GM23248 (cell line): ENCODE data around the gene INPP5A. TPM values are rescaled to one million over a fixed set of nuclear protein-coding genes. Genes with fewer than 3 reads are reported as not detected.

ENCODE experiments used
- DNase-seq: peaks from one replicate; pipeline ENCODE4 v3.0.0-alpha.2; 2015
- H2AFZ ChIP-seq: fragments of 200-600 bp; sonication (generic); 2 replicates; pipeline ENCODE4 v1.6.1; 2016; ENCODE audit warnings: antibody characterized with exemption
- H3F3A ChIP-seq: fragments of 200-600 bp; sonication (generic); 2 replicates; pipeline ENCODE4 v1.6.1; 2016; ENCODE audit warnings: mild to moderate bottlenecking, antibody characterized with exemption, mixed run types; ENCODE audit not compliant: insufficient read depth
- H3K27ac ChIP-seq: fragments of 200-600 bp; sonication (generic); 2 replicates; pipeline ENCODE4 v1.5.1; 2016; ENCODE audit warnings: mild to moderate bottlenecking
- H3K27me3 ChIP-seq: fragments of 200-600 bp; sonication (generic); replicated peaks from 2 replicates; pipeline ENCODE4 v1.6.1; 2016; ENCODE audit warnings: mild to moderate bottlenecking; ENCODE audit not compliant: insufficient read depth
- H3K36me3 ChIP-seq: fragments of 200-600 bp; sonication (generic); 2 replicates; pipeline ENCODE4 v1.6.1; 2016; ENCODE audit warnings: low read depth, mild to moderate bottlenecking
- H3K4me1 ChIP-seq: fragments of 200-600 bp; sonication (generic); 2 replicates; pipeline ENCODE4 v1.6.1; 2016; ENCODE audit warnings: mild to moderate bottlenecking; ENCODE audit not compliant: insufficient read depth
- H3K4me2 ChIP-seq: fragments of 200-600 bp; sonication (generic); one replicate; pipeline ENCODE4 v1.6.1; 2016; ENCODE audit warnings: mild to moderate bottlenecking; ENCODE audit not compliant: unreplicated experiment
- H3K4me3 ChIP-seq: fragments of 200-600 bp; sonication (generic); 2 replicates; pipeline ENCODE4 v1.5.1; 2016; ENCODE audit warnings: mild to moderate bottlenecking
- H3K79me2 ChIP-seq: fragments of 200-600 bp; sonication (generic); 2 replicates; pipeline ENCODE4 v1.6.1; 2016; ENCODE audit warnings: mild to moderate bottlenecking; ENCODE audit not compliant: insufficient read depth
- H3K9ac ChIP-seq: fragments of 200-600 bp; sonication (generic); 2 replicates; pipeline ENCODE4 v1.6.1; 2016; ENCODE audit warnings: mild to moderate bottlenecking
- H3K9me2 ChIP-seq: fragments of 200-600 bp; sonication (generic); 2 replicates; pipeline ENCODE4 v1.6.1; 2016; ENCODE audit warnings: mixed run types, mild to moderate bottlenecking, moderate library complexity; ENCODE audit not compliant: insufficient read depth
- H3K9me3 ChIP-seq: fragments of 200-600 bp; sonication (generic); one replicate; pipeline ENCODE4 v1.6.1; 2017; ENCODE audit warnings: low read depth
- H4K20me1 ChIP-seq: fragments of 200-600 bp; sonication (generic); 2 replicates; pipeline ENCODE4 v1.6.0; 2016; ENCODE audit not compliant: insufficient read depth
- EZH2 ChIP-seq: fragments of 200-600 bp; sonication (generic); IDR thresholded peaks from 2 replicates; pipeline ENCODE4 v1.6.1; 2018; ENCODE audit warnings: antibody characterized with exemption, mild to moderate bottlenecking; ENCODE audit not compliant: insufficient read depth, poor library complexity, severe bottlenecking
- EZH2phosphoT487 ChIP-seq: fragments of 200-600 bp; sonication (generic); IDR thresholded peaks from 2 replicates; pipeline ENCODE4 v1.6.1; 2018; ENCODE audit warnings: antibody characterized with exemption, moderate library complexity, mild to moderate bottlenecking, low read depth; ENCODE audit not compliant: insufficient read depth
- WGBS, 2 experiments: methylation state at CpG; one replicate each; pipeline ENCODE4 v1.1.6; 2015 to 2017; ENCODE audit warnings: low lambda C conversion rate in 2 of 2, low coverage in 1 of 2; ENCODE audit errors: missing lambda C conversion rate in 2 of 2; 5-methylcytosine and 5-hydroxymethylcytosine counted together
- in situ Hi-C: fragments of 300-500 bp; cut with MboI; formaldehyde crosslinking; loops from 2 replicates; pipeline ENCODE4 v1.15.0; 2020
- polyA plus RNA-seq: library from polyadenylated mRNA; unstranded; fragments of >200 nt; fragmentation: Nextera tagmentation; extraction: Ambion mirVana; gene quantifications from 2 replicates; pipeline ENCODE4 v1.2.1, GENCODE V29; 2016
- total RNA-seq: library from RNA; depleted of rRNA; stranded (reverse); fragments of >200 nt; shearing (Covaris generic); gene quantifications from 2 replicates; pipeline ENCODE4 v1.2.3, GENCODE V29; 2014

The INPP5A gene
- total and polyA plus RNA-seq, 2 experiments from 2014 or later, result 2.3 to 35.2 TPM

DNA sequence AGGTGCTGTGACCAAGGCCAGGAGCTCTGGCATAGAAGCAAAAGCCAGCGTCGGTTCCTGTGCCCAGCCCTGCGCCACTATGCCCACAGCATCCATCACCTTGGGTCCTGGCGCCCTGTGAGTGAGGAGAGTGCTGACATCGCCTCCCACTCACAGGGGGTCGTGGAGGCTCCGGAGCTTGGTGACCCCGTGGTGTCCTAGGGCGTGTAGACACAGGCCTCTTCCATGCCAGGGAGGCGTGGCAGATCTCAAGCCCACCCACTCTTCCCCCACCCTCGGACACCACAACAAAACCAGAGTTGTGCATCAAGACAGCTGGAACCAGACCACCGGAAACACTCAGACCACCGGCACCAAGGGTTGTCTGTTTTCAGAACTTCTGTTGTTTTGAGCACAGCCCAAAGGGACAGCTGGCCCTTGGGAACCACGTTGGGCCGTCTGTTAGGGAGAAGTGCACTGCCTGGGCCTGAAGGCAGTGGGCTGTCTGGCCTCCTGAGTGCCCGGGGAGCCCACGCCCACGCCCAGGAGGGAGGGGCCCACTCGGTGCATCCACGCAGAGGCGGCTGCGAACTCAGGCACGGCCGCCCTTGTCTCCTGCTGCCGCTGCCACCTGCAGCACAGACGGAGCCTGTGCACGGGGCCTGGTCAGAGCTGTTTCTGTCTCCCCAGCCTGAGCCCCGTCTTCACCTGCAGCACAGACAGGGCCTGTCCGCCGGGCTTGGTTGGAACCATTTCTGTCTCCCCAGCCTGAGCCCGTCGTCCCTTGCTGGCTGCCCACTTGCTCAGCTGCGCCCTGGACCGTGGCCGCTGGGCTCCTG, 106.3 kb downstream of the INPP5A start:
- Histone ChIP-seq H3K4me1 (no peaks in the 10 kb centered on the region), H3K27me3 (no peaks in the 10 kb centered on the region), H3F3A (no peaks in the 10 kb centered on the region), H3K79me2 (peaks cover 30% of the 10 kb centered on the region), H3K9me3 (no peaks in the 10 kb centered on the region), H3K4me3 (no peak overlapping the region), H3K27ac (no peak overlapping the region), H3K9me2 (no peaks in the 10 kb centered on the region), H3K9ac (no peak overlapping the region), H2AFZ (no peak overlapping the region), H3K36me3 (no peaks in the 10 kb centered on the region), H4K20me1 (no peaks in the 10 kb centered on the region), H3K4me2 (no peak overlapping the region)
- in situ Hi-C loops, result no loop called here
- no peak for TF ChIP-seq EZH2phosphoT487
- no peak for TF ChIP-seq EZH2
- DNase-seq, result no peak
- 75 to 77% methylated on average over 32 to 35 of the region's 35 CpGs for WGBS, 2 experiments

DNA sequence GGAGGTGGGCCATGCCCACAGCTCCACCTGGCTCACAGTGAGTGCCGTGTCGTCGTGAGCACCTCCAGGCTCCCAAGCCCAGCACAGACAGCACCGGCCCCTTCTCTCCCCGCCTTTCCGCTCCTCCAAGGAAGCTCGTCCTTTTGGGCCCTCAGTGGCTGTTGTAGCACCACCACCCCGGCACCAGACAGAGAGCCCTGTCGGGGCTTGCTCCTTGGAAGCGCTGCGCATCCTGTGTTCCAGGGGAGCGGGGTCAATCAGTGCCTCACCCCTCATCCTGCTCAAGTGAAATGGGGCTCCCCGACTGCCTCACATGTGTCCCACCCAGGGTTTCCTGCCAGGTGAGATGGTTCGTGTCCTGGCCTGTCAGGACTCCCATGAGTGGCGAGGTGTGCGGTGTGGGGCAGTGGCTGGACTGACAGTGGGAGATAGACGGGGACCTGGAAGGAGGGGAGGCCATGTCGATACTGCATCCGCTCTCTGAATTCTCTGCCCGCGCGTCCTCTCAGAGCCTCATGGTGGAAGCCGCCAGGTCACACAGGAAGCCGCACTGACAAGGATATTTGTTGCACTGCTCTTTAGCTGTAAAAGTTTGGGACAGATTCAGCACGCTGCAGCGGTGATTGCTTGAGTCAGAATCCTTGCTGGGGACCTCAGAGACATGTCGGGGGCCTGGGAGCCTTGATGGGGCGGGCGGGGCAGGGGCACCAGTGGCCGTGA, 107.1 kb downstream of the INPP5A start:
- in situ Hi-C loops, result no loop called here
- 93 to 94% methylated on average over 26 to 30 of the region's 30 CpGs for WGBS, 2 experiments

DNA sequence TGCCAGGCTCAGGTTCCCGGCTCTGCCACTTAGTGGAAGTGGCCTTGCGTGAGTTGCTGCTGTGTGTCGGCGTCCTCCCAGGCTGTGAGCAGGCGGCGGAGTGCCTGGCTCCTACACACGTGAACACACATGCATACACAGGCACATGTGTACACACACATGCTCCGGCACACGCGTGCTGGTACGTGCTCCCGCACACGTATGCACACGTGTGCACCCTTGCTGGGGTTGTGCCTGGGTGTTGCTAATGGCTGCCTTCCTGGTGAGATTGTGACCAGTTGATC, 107.6 kb downstream of the INPP5A start:
- H3K4me1 ChIP-seq, result no peaks in the 10 kb centered on the region
- H3K4me3 ChIP-seq, result no peak overlapping the region
- H3K27ac ChIP-seq, result no peak overlapping the region
- H3K36me3 ChIP-seq, result no peaks in the 10 kb centered on the region
- no peak overlapping the region for H2AFZ ChIP-seq
- no peaks in the 10 kb centered on the region for H4K20me1 ChIP-seq
- peaks cover 19% of the 10 kb centered on the region for H3K79me2 ChIP-seq
- WGBS, 2 experiments, result 95 to 97% methylated on average over 12 to 14 of the region's 14 CpGs
- H3K4me2 ChIP-seq, result no peak overlapping the region
- no peaks in the 10 kb centered on the region for H3K9me3 ChIP-seq
- TF ChIP-seq EZH2, result no peak
- TF ChIP-seq EZH2phosphoT487, result no peak
- H3F3A ChIP-seq, result no peaks in the 10 kb centered on the region
- no peak for DNase-seq
- in situ Hi-C loops, result no loop called here
- no peak overlapping the region for H3K9ac ChIP-seq
- no peaks in the 10 kb centered on the region for H3K27me3 ChIP-seq
- no peaks in the 10 kb centered on the region for H3K9me2 ChIP-seq

More for the DNA sequence above, 107.1 kb downstream of the INPP5A start:
- Histone ChIP-seq H3F3A (no peaks in the 10 kb centered on the region), H3K4me3 (no peak overlapping the region), H3K27ac (no peak overlapping the region), H3K4me2 (no peak overlapping the region), H4K20me1 (no peaks in the 10 kb centered on the region), H3K4me1 (no peaks in the 10 kb centered on the region), H3K79me2 (peaks cover 22% of the 10 kb centered on the region), H2AFZ (no peak overlapping the region), H3K27me3 (no peaks in the 10 kb centered on the region), H3K9me2 (no peaks in the 10 kb centered on the region), H3K36me3 (no peaks in the 10 kb centered on the region), H3K9me3 (no peaks in the 10 kb centered on the region), H3K9ac (no peak overlapping the region)
- no peak for DNase-seq
- no peak for TF ChIP-seq EZH2
- no peak for TF ChIP-seq EZH2phosphoT487

DNA sequence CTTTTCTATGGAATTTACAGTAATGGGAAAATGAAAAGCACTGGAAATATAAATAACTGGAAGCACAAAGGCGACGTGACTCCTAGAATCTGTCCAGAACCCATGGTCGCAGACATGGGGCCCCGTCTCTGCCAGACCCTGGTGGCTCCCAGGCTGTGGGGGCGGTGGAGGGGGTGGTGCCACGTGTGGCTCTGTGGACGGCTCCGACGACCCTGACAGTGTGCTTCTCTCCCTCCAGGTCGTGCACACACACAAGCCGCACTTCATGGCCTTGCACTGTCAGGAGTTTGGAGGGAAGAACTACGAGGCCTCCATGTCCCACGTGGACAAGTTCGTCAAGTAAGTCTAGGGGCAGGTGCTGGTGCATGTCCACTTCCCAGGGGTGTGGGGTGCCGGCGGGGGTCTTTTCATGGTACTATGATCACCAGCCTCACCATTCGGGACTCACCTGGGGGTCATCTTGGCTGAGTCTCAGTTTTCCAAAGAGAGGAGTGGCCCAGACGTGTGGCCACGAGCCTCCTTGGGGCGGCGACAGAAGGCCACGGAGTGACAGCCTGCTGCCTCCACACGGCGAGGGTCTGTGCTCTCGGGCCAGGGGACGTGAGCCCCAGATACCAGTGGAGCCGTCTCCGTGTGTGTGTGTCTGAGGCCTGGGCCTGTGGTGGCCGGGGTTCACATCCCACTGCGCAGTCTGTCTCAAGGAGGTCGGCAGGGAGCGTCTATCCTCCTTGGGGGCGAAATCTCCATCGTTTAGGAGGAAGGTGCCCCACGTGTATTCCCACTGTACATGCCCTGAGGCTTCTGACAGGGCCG, 108.2 kb downstream of the INPP5A start:
- Histone ChIP-seq H4K20me1 (no peaks in the 10 kb centered on the region), H3K9me2 (no peaks in the 10 kb centered on the region)
- no peak for DNase-seq

More for the DNA sequence above, 108.2 kb downstream of the INPP5A start:
- Histone ChIP-seq H3K36me3 (no peaks in the 10 kb centered on the region), H3K4me3 (no peak overlapping the region), H3K4me2 (no peak overlapping the region), H3K27me3 (no peaks in the 10 kb centered on the region), H3K79me2 (peaks cover 19% of the 10 kb centered on the region), H3F3A (no peaks in the 10 kb centered on the region), H3K9me3 (no peaks in the 10 kb centered on the region), H3K9ac (no peak overlapping the region), H2AFZ (no peak overlapping the region), H3K4me1 (no peaks in the 10 kb centered on the region), H3K27ac (no peak overlapping the region)
- no peak for TF ChIP-seq EZH2
- in situ Hi-C loops, result no loop called here
- WGBS, 2 experiments, result 90 to 94% methylated on average over 32 to 36 of the region's 36 CpGs
